HEK293 (cell line): Measurements from ENCODE around the gene TYROBP.

Experiments used
- CTCF ChIA-PET: fragments of 350-600 bp; formaldehyde crosslinking; extraction: SDS; loops from one replicate; lab custom pipeline; 2021; ENCODE audit warnings: antibody characterized with exemption; lab: Yijun Ruan, JAX
- POLR2A ChIA-PET: fragments of 300-600 bp; formaldehyde crosslinking; extraction: SDS; loops from one replicate; lab custom pipeline; 2020; ENCODE audit warnings: antibody characterized with exemption, inconsistent platforms; lab: Yijun Ruan, JAX
- H3K27ac ChIP-seq: fragments of 200-500 bp; sonication (Bioruptor generic); 2 replicates; pipeline ENCODE4 v1.5.1; 2014; ENCODE audit warnings: low read depth, low read length, control low read depth, inconsistent platforms; ENCODE audit errors: extremely low read depth
- H3K36me3 ChIP-seq, 2 experiments: fragments of 200-500 bp in 1 of 2; sonication (Bioruptor generic) in 1 of 2; 1 replicate in 1 of 2; 2 replicates in 1 of 2; pipeline ENCODE4 v1.5.1; 2014 to 2017; ENCODE audit warnings: inconsistent platforms in 2 of 2, low read length in 2 of 2; ENCODE audit not compliant: control insufficient read depth in 2 of 2, insufficient read depth in 1 of 2
- H3K4me1 ChIP-seq: fragments of 200-500 bp; sonication (Bioruptor generic); 2 replicates; pipeline ENCODE4 v1.5.1; 2014; ENCODE audit warnings: mild to moderate bottlenecking, low read length, inconsistent platforms; ENCODE audit not compliant: control insufficient read depth, insufficient read depth
- H3K4me3 ChIP-seq: 2 replicates; pipeline ENCODE4 v1.5.1; 2011; ENCODE audit warnings: low read depth, mild to moderate bottlenecking, control low read depth, low read length, moderate library complexity
- H3K9me3 ChIP-seq: fragments of 200-500 bp; sonication (Bioruptor generic); 2 replicates; pipeline ENCODE4 v1.5.1; 2014; ENCODE audit warnings: low read depth, low read length, inconsistent platforms; ENCODE audit not compliant: control insufficient read depth, insufficient read depth
- BCL6B ChIP-seq: fragments of 450-650 bp; formaldehyde crosslinking; IDR thresholded peaks from 2 replicates; pipeline ENCODE4 v1.5.1; 2017; ENCODE audit warnings: missing biosample characterization, missing genetic modification characterization
- KLF16 ChIP-seq: fragments of 450-650 bp; formaldehyde crosslinking; IDR thresholded peaks from 2 replicates; pipeline ENCODE4 v1.5.1; 2017; ENCODE audit warnings: missing biosample characterization, missing genetic modification characterization
- KLF7 ChIP-seq: fragments of 450-650 bp; formaldehyde crosslinking; IDR thresholded peaks from 2 replicates; pipeline ENCODE4 v1.5.1; 2016; ENCODE audit warnings: missing biosample characterization, missing genetic modification characterization, borderline replicate concordance
- ZBTB11 ChIP-seq: fragments of 450-650 bp; formaldehyde crosslinking; conservative IDR thresholded peaks from 2 replicates; pipeline ENCODE4 v1.5.1; 2016; ENCODE audit warnings: low read depth, missing biosample characterization, missing genetic modification characterization
- ZBTB20 ChIP-seq: fragments of 450-650 bp; formaldehyde crosslinking; IDR thresholded peaks from 2 replicates; pipeline ENCODE4 v1.5.1; 2016; ENCODE audit warnings: missing biosample characterization, missing genetic modification characterization
- ZBTB21 ChIP-seq: fragments of 450-650 bp; formaldehyde crosslinking; IDR thresholded peaks from 2 replicates; pipeline ENCODE4 v1.5.1; 2017; ENCODE audit warnings: missing biosample characterization, missing genetic modification characterization
- ZBTB48 ChIP-seq: fragments of 450-650 bp; formaldehyde crosslinking; IDR thresholded peaks from 2 replicates; pipeline ENCODE4 v1.5.1; 2016; ENCODE audit warnings: missing biosample characterization, missing genetic modification characterization
- ZBTB8A ChIP-seq: fragments of 450-650 bp; formaldehyde crosslinking; IDR thresholded peaks from 2 replicates; pipeline ENCODE4 v1.5.1; 2016; ENCODE audit warnings: missing biosample characterization, missing genetic modification characterization
- ZNF18 ChIP-seq: fragments of 450-650 bp; formaldehyde crosslinking; IDR thresholded peaks from 2 replicates; pipeline ENCODE4 v1.5.1; 2016; ENCODE audit warnings: missing biosample characterization, missing genetic modification characterization
- ZNF335 ChIP-seq: fragments of 450-650 bp; formaldehyde crosslinking; conservative IDR thresholded peaks from 2 replicates; pipeline ENCODE4 v1.5.1; 2016; ENCODE audit warnings: missing biosample characterization, missing genetic modification characterization
- ZNF366 ChIP-seq: fragments of 450-650 bp; formaldehyde crosslinking; conservative IDR thresholded peaks from 2 replicates; pipeline ENCODE4 v1.5.1; 2016; ENCODE audit warnings: missing biosample characterization, missing genetic modification characterization
- ZNF404 ChIP-seq: fragments of 450-650 bp; formaldehyde crosslinking; IDR thresholded peaks from 2 replicates; pipeline ENCODE4 v1.5.1; 2017; ENCODE audit warnings: missing biosample characterization, missing genetic modification characterization
- ZNF514 ChIP-seq: fragments of 450-650 bp; formaldehyde crosslinking; IDR thresholded peaks from 2 replicates; pipeline ENCODE4 v1.5.1; 2016; ENCODE audit warnings: missing biosample characterization, missing genetic modification characterization
- ZNF580 ChIP-seq: fragments of 450-650 bp; formaldehyde crosslinking; IDR thresholded peaks from 2 replicates; pipeline ENCODE4 v1.5.1; 2016; ENCODE audit warnings: missing biosample characterization, missing genetic modification characterization
- ZNF658 ChIP-seq: fragments of 450-650 bp; formaldehyde crosslinking; IDR thresholded peaks from 2 replicates; pipeline ENCODE4; 2016; ENCODE audit warnings: missing biosample characterization, missing genetic modification characterization
- ZNF677 ChIP-seq: fragments of 450-650 bp; IDR thresholded peaks from 2 replicates; pipeline ENCODE4 v1.5.0; 2018; ENCODE audit warnings: missing biosample characterization, mild to moderate bottlenecking, missing genetic modification characterization, moderate library complexity
- ZNF692 ChIP-seq: fragments of 450-650 bp; formaldehyde crosslinking; IDR thresholded peaks from 2 replicates; pipeline ENCODE4 v1.5.1; 2016; ENCODE audit warnings: missing biosample characterization, missing genetic modification characterization

Gene TYROBP

GRCh38 chr19:35869327-35870123, 38.6 kb downstream of the TYROBP start (continued):
- peak; percentile 43; the same call in 1 of the 2 replicates for TF ChIP-seq ZBTB8A (tag by site-specific recombination)
- peak; percentile 38; the same call in 1 of the 2 replicates for TF ChIP-seq ZBTB48
- peak; percentile 100 for TF ChIP-seq ZNF335 (tag by site-specific recombination)
- TF ChIP-seq ZNF677 (tag by site-specific recombination), result 0 out of 2 replicates have a peak, but pooled peaks have one; percentile 22
- no peak for TF ChIP-seq ZBTB11

GRCh38 chr19:35868823-35869326, 39.2 kb downstream of the TYROBP start:
- peak overlapping the region; percentile 34; the same call in 1 of the 2 replicates for H3K27ac ChIP-seq
- TF ChIP-seq ZNF404 (tag by site-specific recombination) (no peak), ZNF692 (tag by site-specific recombination) (0 out of 2 replicates have a peak, but pooled peaks have one; percentile 0), BCL6B (no peak), ZNF514 (tag by site-specific recombination) (no peak), ZNF18 (tag by site-specific recombination) (no peak), ZBTB20 (tag by site-specific recombination) (peak; percentile 91), KLF16 (no peak), KLF7 (tag by site-specific recombination) (peak; percentile 32; the same call in 1 of the 2 replicates), ZBTB21 (tag by site-specific recombination) (peak; percentile 14; the same call in 1 of the 2 replicates), ZNF366 (tag by site-specific recombination) (peak; percentile 72), ZNF658 (tag by site-specific recombination) (no peak), ZNF580 (tag by site-specific recombination) (no peak)
- CTCF ChIA-PET, result interaction anchor here (0.6 to 3.2 kb wide), 10 partner anchors 8 to 321 kb away, joined by 3 to 12 read pairs (median 3); partner anchors contain the start of gene NPHS1
- H3K36me3 ChIP-seq, result peaks cover 0 to 4% of the 10 kb centered on the region in 2 experiments; a peak in 1 of 3 replicates
- peak overlapping the region; percentile 27 for H3K4me3 ChIP-seq
- no peaks in the 10 kb centered on the region for H3K9me3 ChIP-seq
- POLR2A ChIA-PET, result interaction anchor here (0.9 to 2.8 kb wide), 12 partner anchors 10 to 256 kb away, joined by 3 to 25 read pairs (median 4); partner anchors contain the start of genes ALKBH6, LIN37 and NPHS1
- H3K4me1 ChIP-seq, result peaks cover 16% of the 10 kb centered on the region
